ENCODE results near the gene PSMA3. TPM values are rescaled to one million over a fixed set of nuclear protein-coding genes. Genes with fewer than 3 reads are reported as not detected.

Gene PSMA3
- total and polyA plus RNA-seq, 7 experiments from 2014 or later = 76.5 to 357 (median 117) TPM

GRCh38 chr14:58309086-58309485 lies 64.4 kb downstream of the PSMA3 start:
- H3K4me3 ChIP-seq (ENCODE audit: low read length) = no peak overlapping the region
- peaks cover 5 to 27% (median 12%) of the 10 kb centered on the region in 5 donors for H3K36me3 Mint-ChIP-seq
- ChIA-PET CTCF (no interaction called here), POLR2A (interaction anchor here (2.7 kb wide), 1 partner anchor 11 kb away, joined by 14 read pairs; the partner anchor contains the start of gene ARID4A)
- peaks cover 8 to 51% (median 31%) of the 10 kb centered on the region in 7 donors for H3K4me1 Mint-ChIP-seq
- peaks cover 7 to 41% (median 14%) of the 10 kb centered on the region in 3 experiments for H3K36me3 ChIP-seq (ENCODE audit: control insufficient read depth in 2 of 3, insufficient read depth in 3 of 3, low read length in 3 of 3)
- H3K9me3 Mint-ChIP-seq = no peaks in the 10 kb centered on the region
- peak overlapping the region in 5 of 9 donors; percentile 20 to 49 (median 33) for H3K27ac Mint-ChIP-seq
- no peaks in the 10 kb centered on the region for H3K27me3 ChIP-seq (ENCODE audit: control insufficient read depth in 2 of 2, insufficient read depth in 2 of 2, low read length in 2 of 2)
- H3K27me3 Mint-ChIP-seq = no peaks in the 10 kb centered on the region
- H3K4me1 ChIP-seq (ENCODE audit: control insufficient read depth in 2 of 2, insufficient read depth in 2 of 2, low read length in 2 of 2) = no peaks in the 10 kb centered on the region
- H3K4me3 Mint-ChIP-seq = no peak overlapping the region
- DNase-seq (no peak), ATAC-seq (no peak)
- H3K9me3 ChIP-seq (ENCODE audit: control insufficient read depth in 2 of 3, low read length in 3 of 3) = no peaks in the 10 kb centered on the region
- intact Hi-C loops (cut with micrococcal nuclease) = no loop called here
- no peak overlapping the region for H3K27ac ChIP-seq (ENCODE audit: low read depth, low read length)

- Histone ChIP-seq H3K27ac (ENCODE audit: low read depth, low read length) (no peak overlapping the region), H3K9me3 (ENCODE audit: control insufficient read depth in 2 of 3, low read length in 3 of 3) (no peaks in the 10 kb centered on the region), H3K4me1 (ENCODE audit: control insufficient read depth in 2 of 2, insufficient read depth in 2 of 2, low read length in 2 of 2) (no peaks in the 10 kb centered on the region), H3K27me3 (ENCODE audit: control insufficient read depth in 2 of 2, insufficient read depth in 2 of 2, low read length in 2 of 2) (no peaks in the 10 kb centered on the region), H3K4me3 (ENCODE audit: low read length) (no peak overlapping the region), H3K36me3 (ENCODE audit: control insufficient read depth in 2 of 3, insufficient read depth in 3 of 3, low read length in 3 of 3) (peaks cover 0 to 41% (median 0%) of the 10 kb centered on the region in 3 experiments)
- peak overlapping the region in 4 of 9 donors; percentile 11 to 82 (median 53) for H3K27ac Mint-ChIP-seq
- no peak for ATAC-seq
- intact Hi-C loops (cut with micrococcal nuclease) = no loop called here
- ChIA-PET CTCF (no interaction called here), POLR2A (interaction anchor here (0.6 to 4.6 kb wide), 5 partner anchors 8 to 112 kb away, joined by 3 to 19 read pairs (median 4); partner anchors contain the start of gene ARID4A)
- H3K9me3 Mint-ChIP-seq = no peaks in the 10 kb centered on the region
- H3K36me3 Mint-ChIP-seq = peaks cover 5 to 29% (median 21%) of the 10 kb centered on the region in 5 donors
- DNase-seq = no peak
- peaks cover 3 to 31% (median 16%) of the 10 kb centered on the region in 7 donors for H3K4me1 Mint-ChIP-seq
- H3K27me3 Mint-ChIP-seq = no peaks in the 10 kb centered on the region
- H3K4me3 Mint-ChIP-seq = no peak overlapping the region
Observed at GRCh38 chr14:58313699-58314098, 69.1 kb downstream of the PSMA3 start.

GRCh38 chr14:58315606-58316005 lies 71.0 kb downstream of the PSMA3 start:
- Histone ChIP-seq H3K4me3 (ENCODE audit: low read length) (no peak overlapping the region), H3K9me3 (ENCODE audit: control insufficient read depth in 2 of 3, low read length in 3 of 3) (no peaks in the 10 kb centered on the region), H3K36me3 (ENCODE audit: control insufficient read depth in 2 of 3, insufficient read depth in 3 of 3, low read length in 3 of 3) (peaks cover 0 to 42% (median 0%) of the 10 kb centered on the region in 3 experiments), H3K27me3 (ENCODE audit: control insufficient read depth in 2 of 2, insufficient read depth in 2 of 2, low read length in 2 of 2) (no peaks in the 10 kb centered on the region), H3K27ac (ENCODE audit: low read depth, low read length) (no peak overlapping the region), H3K4me1 (ENCODE audit: control insufficient read depth in 2 of 2, insufficient read depth in 2 of 2, low read length in 2 of 2) (no peaks in the 10 kb centered on the region)
- Mint-ChIP-seq H3K4me1 (peaks cover 0 to 18% (median 5%) of the 10 kb centered on the region in 7 donors), H3K9me3 (no peaks in the 10 kb centered on the region), H3K36me3 (peaks cover 0 to 23% (median 12%) of the 10 kb centered on the region in 5 donors), H3K4me3 (no peak overlapping the region), H3K27me3 (no peaks in the 10 kb centered on the region), H3K27ac (peak overlapping the region in 2 of 9 donors; percentile 56 to 77)
- ChIA-PET POLR2A (interaction anchor here (4.6 kb wide), 1 partner anchor 17 kb away, joined by 19 read pairs; the partner anchor contains the start of gene ARID4A), CTCF (no interaction called here)
- intact Hi-C loops (cut with micrococcal nuclease) = no loop called here
- ATAC-seq (no peak), DNase-seq (no peak)

Other genes with a start within 250 kb of the PSMA3 start
- gene ARMH4, start 92.6 kb upstream of the PSMA3 start, total RNA-seq = not detected
- gene ARMH4, start 92.6 kb upstream of the PSMA3 start, polyA plus RNA-seq = 1 to 10 TPM in 1 of 2 donors, not detected in 1; 1.7 TPM
- 10 to 100 TPM; 40.0 to 54.6 (median 50.4) TPM for gene ACTR10, start 44.7 kb upstream of the PSMA3 start, total RNA-seq
- 10 to 100 TPM; 53.2 to 90.8 TPM for gene ACTR10, start 44.7 kb upstream of the PSMA3 start, polyA plus RNA-seq
- gene ARID4A, start 53.7 kb downstream of the PSMA3 start, total RNA-seq = 10 to 100 TPM; 29.0 to 79.2 (median 73.3) TPM
- 10 to 100 TPM; 25.7 to 34.5 TPM for gene ARID4A, start 53.7 kb downstream of the PSMA3 start, polyA plus RNA-seq
- gene TOMM20L, start 151.1 kb downstream of the PSMA3 start, total RNA-seq = not detected
- gene TOMM20L, start 151.1 kb downstream of the PSMA3 start, polyA plus RNA-seq = not detected
- gene TIMM9, start 182.7 kb downstream of the PSMA3 start, total RNA-seq = 10 to 100 TPM; 22.1 to 42.5 (median 37.0) TPM
- gene TIMM9, start 182.7 kb downstream of the PSMA3 start, polyA plus RNA-seq = 10 to 100 TPM; 63.7 to 89.8 TPM
- gene KIAA0586, start 182.9 kb downstream of the PSMA3 start, total RNA-seq = 10 to 100 TPM; 26.4 to 52.5 (median 34.8) TPM
- 10 to 100 TPM; 29.2 to 33.1 TPM for gene KIAA0586, start 182.9 kb downstream of the PSMA3 start, polyA plus RNA-seq